Measurements from ENCODE around the gene RAET1G. TPM values are rescaled to one million over a fixed set of nuclear protein-coding genes. Genes with fewer than 3 reads are reported as not detected.
"Not testable (repeated sequence)": the region's sequence is repeated elsewhere in the genome, so short reads cannot be mapped to it uniquely, and the experiment has no call there.

Gene RAET1G
- total RNA-seq, 1 donor from 2014 or later = 1.2 TPM

- DNase-seq = peak; percentile 93
- peak overlapping the region; percentile 51 for H3K27ac ChIP-seq
These were observed 3.3 kb upstream of the RAET1G start for GRCh38 chr6:149925974-149926777.

GRCh38 chr6:149925253-149925973, 2.5 kb upstream of the RAET1G start:
- peak; percentile 71 for DNase-seq
- Histone ChIP-seq H3K4me3 (peak overlapping the region; percentile 58), H3K4me1 (peaks cover 16% of the 10 kb centered on the region), H3K27ac (peak overlapping the region; percentile 51), H3K27me3 (peaks cover 14% of the 10 kb centered on the region), H3K36me3 (no peaks in the 10 kb centered on the region), H3K9me3 (no peaks in the 10 kb centered on the region)
- intact Hi-C loops (cut with DNase I) = loop anchor here (5.0 kb wide), 1 partner anchor 83 kb away; no protein-coding TSS in a partner anchor
- no peak for TF ChIP-seq CTCF (IDR thresholded peaks at IDR 0.05)
- peak; percentile 46 for ATAC-seq

More at GRCh38 chr6:149925974-149926777, 3.3 kb upstream of the RAET1G start:
- peaks cover 22% of the 10 kb centered on the region for H3K27me3 ChIP-seq
- intact Hi-C loops (cut with DNase I) = loop anchor here (5.0 kb wide), 1 partner anchor 84 kb away; no protein-coding TSS in a partner anchor
- H3K36me3 ChIP-seq = no peaks in the 10 kb centered on the region
- peaks cover 16% of the 10 kb centered on the region for H3K4me1 ChIP-seq
- ATAC-seq = peak; percentile 94
- peak; percentile 85 for TF ChIP-seq CTCF (IDR thresholded peaks at IDR 0.05)
- peak overlapping the region; percentile 58 for H3K4me3 ChIP-seq
- no peaks in the 10 kb centered on the region for H3K9me3 ChIP-seq

- DNase-seq (peak; percentile 21), ATAC-seq (no peak)
- no peak overlapping the region for H3K27ac ChIP-seq
- peaks cover 16% of the 10 kb centered on the region for H3K4me1 ChIP-seq
- no peaks in the 10 kb centered on the region for H3K36me3 ChIP-seq
- H3K27me3 ChIP-seq = peaks cover 9% of the 10 kb centered on the region
- no peaks in the 10 kb centered on the region for H3K9me3 ChIP-seq
- no peak for TF ChIP-seq CTCF (IDR thresholded peaks at IDR 0.05)
- intact Hi-C loops (cut with DNase I) = loop anchor here (5.0 kb wide), 1 partner anchor 83 kb away; no protein-coding TSS in a partner anchor
- H3K4me3 ChIP-seq = no peak overlapping the region
These were observed 2.0 kb upstream of the RAET1G start for GRCh38 chr6:149924933-149925252.

GRCh38 chr6:149924206-149924932, 1.4 kb upstream of the RAET1G start:
- H3K27ac ChIP-seq = no peak overlapping the region
- H3K27me3 ChIP-seq = peaks cover 4% of the 10 kb centered on the region
- H3K9me3 ChIP-seq = no peaks in the 10 kb centered on the region
- no peak for TF ChIP-seq CTCF (IDR thresholded peaks at IDR 0.05)
- ATAC-seq (no peak), DNase-seq (peak; percentile 40)
- H3K36me3 ChIP-seq = no peaks in the 10 kb centered on the region
- intact Hi-C loops (cut with DNase I) = no loop called here
- H3K4me3 ChIP-seq = no peak overlapping the region
- H3K4me1 ChIP-seq = peaks cover 16% of the 10 kb centered on the region

- intact Hi-C loops (cut with DNase I) = no loop called here
- H3K27ac ChIP-seq = no peak overlapping the region
- H3K4me3 ChIP-seq = peak overlapping the region; percentile 60
- no peaks in the 10 kb centered on the region for H3K36me3 ChIP-seq
- no peaks in the 10 kb centered on the region for H3K27me3 ChIP-seq
- peaks cover 16% of the 10 kb centered on the region for H3K4me1 ChIP-seq
- DNase-seq = no peak
- TF ChIP-seq CTCF (IDR thresholded peaks at IDR 0.05) = no peak
- no peak for ATAC-seq
- no peaks in the 10 kb centered on the region for H3K9me3 ChIP-seq
These were observed 536 bp upstream of the RAET1G start for GRCh38 chr6:149923327-149923986.

- intact Hi-C loops (cut with DNase I); H3K4me3 ChIP-seq; ATAC-seq; H3K9me3 ChIP-seq; H3K27me3 ChIP-seq; H3K27ac ChIP-seq; H3K36me3 ChIP-seq: not testable (repeated sequence)
- peaks cover 16% of the 10 kb centered on the region for H3K4me1 ChIP-seq
- DNase-seq = peak; percentile 40
These were observed 830 bp downstream of the RAET1G start for GRCh38 chr6:149922091-149922490.
